Choroid plexus epithelial cell (primary cell): ENCODE data around the gene TOP2B.

Experiments
- DNase-seq: peaks from one replicate; pipeline ENCODE4 v3.0.0-alpha.2; 2010; ENCODE audit warnings: low read depth
- H3K4me3 ChIP-seq: 2 replicates; pipeline ENCODE4 v1.5.1; 2011; ENCODE audit warnings: low read depth, mild to moderate bottlenecking, control low read depth, low read length, moderate library complexity
- CTCF ChIP-seq: conservative IDR thresholded peaks from 2 replicates; pipeline ENCODE4 v1.5.1; 2011; ENCODE audit warnings: low read depth, mild to moderate bottlenecking, control low read depth, inconsistent platforms, low read length, moderate library complexity

Gene TOP2B

DNA sequence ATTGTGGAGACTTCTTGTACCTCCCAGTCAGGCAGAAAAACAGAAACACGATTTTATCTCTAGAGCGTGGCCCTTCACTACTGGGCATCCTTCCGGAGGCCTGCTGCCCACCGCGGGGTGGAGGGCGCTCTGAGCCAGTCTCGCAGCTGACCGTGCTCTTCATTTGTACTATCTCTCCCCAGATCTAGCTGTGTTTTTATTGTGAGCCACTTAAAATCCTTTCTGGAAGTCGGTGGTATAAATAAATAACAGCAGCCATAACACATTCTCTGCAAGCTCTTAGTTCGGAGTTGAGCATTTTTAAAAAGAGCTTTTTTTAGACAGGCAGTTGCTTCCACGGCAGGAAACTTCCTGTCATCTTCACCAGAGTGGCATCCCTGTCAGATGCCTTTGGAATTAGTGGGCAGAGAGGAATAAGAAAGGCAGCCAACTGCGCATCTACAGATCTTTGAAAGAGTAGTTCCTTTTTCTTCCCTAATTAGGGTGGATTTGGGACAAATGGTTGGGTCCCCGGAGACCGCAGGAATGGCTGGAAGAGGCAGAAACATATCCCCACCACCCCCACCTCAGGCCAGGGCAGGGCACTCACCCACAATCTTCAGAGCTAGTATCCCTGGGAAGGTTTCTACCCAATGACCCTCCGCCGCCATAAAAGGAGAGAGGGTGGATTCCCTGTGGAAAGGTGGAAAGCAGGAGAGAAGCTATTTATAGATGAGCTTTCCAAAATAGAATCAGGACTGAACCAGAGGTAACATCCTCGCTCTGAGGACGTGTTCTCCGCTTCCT lies 91.1 kb downstream of the TOP2B start:
- no peak for TF ChIP-seq CTCF
- DNase-seq = peak; percentile 60
- no peak overlapping the region for H3K4me3 ChIP-seq

GRCh38 chr3:25572919-25573385 lies 91.8 kb downstream of the TOP2B start:
- TF ChIP-seq CTCF = no peak
- no peak overlapping the region for H3K4me3 ChIP-seq
- DNase-seq = peak; percentile 70

DNA sequence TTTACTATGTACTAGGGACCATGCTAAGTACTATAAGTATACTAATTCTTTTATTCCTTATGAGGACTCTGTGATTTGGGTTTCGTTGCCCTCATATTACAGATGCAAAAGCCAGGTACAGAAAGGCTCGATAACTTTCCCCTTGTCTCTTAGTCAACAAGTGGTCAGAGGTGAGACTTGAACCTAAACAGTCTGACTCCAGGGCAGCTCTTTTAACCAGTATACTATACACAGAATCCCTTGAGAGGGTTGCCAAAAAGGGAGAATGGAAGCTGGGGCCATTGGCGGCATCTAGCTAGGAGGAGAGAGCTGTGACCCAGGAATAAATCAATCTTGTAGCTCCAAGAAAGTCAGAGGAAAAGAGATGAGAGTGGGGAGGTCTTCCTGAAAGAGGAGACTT lies 92.4 kb downstream of the TOP2B start:
- no peak for DNase-seq
- TF ChIP-seq CTCF = no peak
- H3K4me3 ChIP-seq = no peak overlapping the region

DNA sequence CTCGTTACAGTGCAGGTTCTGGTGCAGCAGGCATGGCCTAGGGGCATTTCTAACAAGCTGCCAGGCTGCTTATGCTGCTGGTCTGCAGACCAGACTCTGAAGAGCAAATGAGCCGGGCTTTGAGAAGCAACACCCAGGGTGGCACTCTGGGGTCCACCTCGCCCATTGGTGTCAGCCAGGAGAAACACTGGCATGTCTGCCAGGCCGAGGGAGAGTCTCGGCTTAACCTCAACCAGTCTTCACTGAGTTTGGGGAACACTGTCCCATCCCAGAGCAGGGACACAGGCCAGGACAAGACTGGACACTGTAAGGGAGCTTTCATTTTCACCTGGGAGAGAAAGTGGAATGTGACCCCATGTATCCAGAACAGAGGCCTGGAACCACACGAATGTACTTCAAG lies 93.4 kb downstream of the TOP2B start:
- no peak for DNase-seq
- TF ChIP-seq CTCF = no peak

DNA sequence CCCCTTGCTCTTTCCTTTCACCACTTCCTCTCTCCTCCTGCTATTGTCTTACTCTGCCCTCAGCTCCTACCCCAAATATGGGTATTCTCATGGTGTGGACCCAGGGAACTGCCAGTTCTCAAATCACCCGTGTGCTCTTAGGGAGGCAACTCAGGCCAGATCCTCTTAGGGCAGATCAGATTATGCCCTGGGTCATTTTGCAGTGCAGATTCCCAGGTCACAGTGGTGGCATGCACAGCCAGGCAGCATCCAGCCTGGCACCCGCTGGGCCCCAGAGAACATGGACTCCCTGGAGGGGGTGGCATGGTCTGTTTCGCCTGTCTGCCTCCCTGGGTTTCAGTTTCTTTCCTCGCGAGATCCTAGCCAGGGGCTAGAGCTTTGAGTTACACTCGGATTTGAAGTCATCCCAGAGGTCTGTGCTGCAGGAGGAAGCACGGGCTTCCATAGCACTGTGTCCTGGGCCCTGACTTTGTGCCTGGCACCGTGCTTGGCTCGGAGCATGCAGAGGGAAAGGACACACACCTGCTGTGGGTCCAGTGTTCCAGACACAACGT lies 96.1 kb downstream of the TOP2B start:
- H3K4me3 ChIP-seq = no peak overlapping the region
- DNase-seq = no peak
- no peak for TF ChIP-seq CTCF

More for the DNA sequence above, 93.4 kb downstream of the TOP2B start:
- H3K4me3 ChIP-seq = no peak overlapping the region

DNA sequence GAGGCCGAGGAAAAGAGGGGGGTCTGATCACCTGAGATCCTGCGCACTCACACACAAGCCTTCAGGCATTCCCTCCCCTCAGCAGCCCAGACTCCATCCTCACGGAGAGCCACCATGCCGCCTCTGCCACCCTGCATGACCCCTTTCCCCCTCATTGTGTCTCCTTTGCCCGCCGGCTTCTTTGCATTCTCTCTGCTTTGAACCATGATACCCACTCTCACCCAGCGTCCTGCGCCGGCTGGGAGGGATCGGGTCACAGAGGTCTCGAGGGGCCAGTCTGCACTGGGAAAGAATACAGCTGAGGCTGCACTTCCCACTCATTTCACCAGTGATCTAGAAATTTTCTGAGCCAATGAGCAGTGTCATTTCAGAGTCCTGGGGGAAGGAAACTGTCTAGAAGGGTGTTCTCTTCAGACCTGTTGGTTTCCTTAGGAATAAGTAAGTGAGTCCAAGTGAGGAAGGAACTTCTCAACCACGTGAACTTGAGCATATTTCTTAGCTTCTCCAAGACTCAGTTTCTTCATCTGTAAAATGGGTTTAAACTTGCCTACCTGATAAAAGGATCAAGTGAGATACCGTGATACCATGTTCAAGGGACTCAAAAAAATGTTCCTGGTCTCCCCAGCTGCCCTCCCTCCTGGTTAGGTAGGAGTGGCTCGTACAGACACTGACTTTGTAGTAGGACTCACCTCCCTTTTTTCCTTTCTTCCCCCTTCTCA lies 96.7 kb downstream of the TOP2B start:
- no peak for DNase-seq
- no peak overlapping the region for H3K4me3 ChIP-seq
- TF ChIP-seq CTCF = no peak

DNA sequence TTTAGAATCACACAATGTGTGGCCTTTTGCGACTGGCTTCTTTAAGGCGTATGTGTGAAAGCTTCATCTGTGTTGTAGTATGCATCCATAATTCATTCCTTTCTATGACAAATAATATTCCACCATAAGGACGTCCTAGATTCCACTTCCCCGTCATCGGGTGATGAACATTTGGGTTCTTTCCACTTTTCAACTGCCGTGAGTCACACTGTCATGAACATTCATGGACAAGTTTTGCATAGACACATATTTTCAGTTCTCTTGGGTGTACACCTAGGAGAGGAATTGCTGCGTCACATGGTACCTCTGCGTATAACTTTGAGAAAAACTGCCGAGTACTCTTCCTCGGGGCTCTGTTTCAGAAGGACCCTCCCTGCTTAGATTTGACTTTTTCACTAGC lies 97.3 kb downstream of the TOP2B start:
- no peak for TF ChIP-seq CTCF
- H3K4me3 ChIP-seq = no peak overlapping the region
- DNase-seq = no peak
